Measurements from ENCODE around the gene NUP58.

Gene NUP58

GRCh38 chr13:25291691-25292090 lies 9.7 kb upstream of the NUP58 start:
- H3K27me3 ChIP-seq (replicated peaks; ENCODE audit: control insufficient read depth, insufficient read depth, low read length): no peaks in the 10 kb centered on the region
- H3K4me3 ChIP-seq (replicated peaks; ENCODE audit: low read depth, low read length): no peak overlapping the region
- TF ChIP-seq CTCF (IDR thresholded peaks at IDR 0.05; ENCODE audit: insufficient read depth, low read length, poor library complexity, severe bottlenecking): no peak
- H3K36me3 ChIP-seq (ENCODE audit: control insufficient read depth, insufficient read depth, low read length): no peaks in the 10 kb centered on the region
- no peak for DNase-seq (ENCODE audit: extremely low read depth, insufficient read length)

DNA sequence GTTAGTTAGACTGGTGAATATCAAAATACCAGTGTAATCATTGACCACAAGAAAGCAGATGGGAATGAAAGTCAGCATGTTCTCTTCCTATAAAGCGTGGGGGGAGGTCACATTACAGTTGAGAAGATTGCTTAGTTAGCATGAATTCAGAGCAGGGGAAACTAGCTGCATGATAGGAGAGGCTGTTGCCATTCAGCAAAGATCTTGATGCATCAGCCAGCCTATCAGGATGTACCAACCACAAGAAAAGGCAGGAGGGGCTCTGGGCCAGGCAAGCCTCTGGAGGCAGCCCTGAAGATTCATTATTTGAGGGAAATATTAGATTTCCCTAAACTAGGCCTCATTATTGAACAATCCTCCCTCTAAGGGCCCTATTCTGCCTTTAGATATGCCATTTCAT lies 9.1 kb upstream of the NUP58 start:
- no peak for DNase-seq (ENCODE audit: extremely low read depth, insufficient read length)
- Histone ChIP-seq H3K4me3 (replicated peaks; ENCODE audit: low read depth, low read length) (no peak overlapping the region), H3K27me3 (replicated peaks; ENCODE audit: control insufficient read depth, insufficient read depth, low read length) (no peaks in the 10 kb centered on the region), H3K36me3 (ENCODE audit: control insufficient read depth, insufficient read depth, low read length) (no peaks in the 10 kb centered on the region)
- no peak for TF ChIP-seq CTCF (IDR thresholded peaks at IDR 0.05; ENCODE audit: insufficient read depth, low read length, poor library complexity, severe bottlenecking)

DNA sequence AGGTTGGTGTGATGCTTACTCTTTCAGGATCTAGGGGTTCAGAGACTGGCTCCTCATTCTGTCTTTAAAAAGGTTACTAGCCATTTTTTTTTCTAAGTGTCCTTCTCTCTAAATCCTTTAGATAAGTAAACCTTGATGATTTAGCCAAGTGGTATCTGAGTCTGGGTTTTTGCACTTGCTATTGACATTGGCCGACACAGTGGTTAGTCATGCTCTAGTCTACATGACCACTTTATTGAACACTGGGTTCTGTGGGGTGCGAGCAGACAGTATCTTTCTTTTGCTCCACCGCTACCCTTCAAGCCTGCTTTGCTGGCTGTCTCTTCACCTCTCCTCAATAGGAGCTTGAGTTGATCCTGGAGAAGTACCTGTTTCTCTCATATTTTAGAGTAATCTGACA lies 6.2 kb upstream of the NUP58 start:
- DNase-seq (ENCODE audit: extremely low read depth, insufficient read length): no peak
- TF ChIP-seq CTCF (IDR thresholded peaks at IDR 0.05; ENCODE audit: insufficient read depth, low read length, poor library complexity, severe bottlenecking): no peak
- Histone ChIP-seq H3K4me3 (replicated peaks; ENCODE audit: low read depth, low read length) (no peak overlapping the region), H3K36me3 (ENCODE audit: control insufficient read depth, insufficient read depth, low read length) (no peaks in the 10 kb centered on the region), H3K27me3 (replicated peaks; ENCODE audit: control insufficient read depth, insufficient read depth, low read length) (no peaks in the 10 kb centered on the region)

GRCh38 chr13:25295701-25296100 lies 5.7 kb upstream of the NUP58 start:
- no peak for TF ChIP-seq CTCF (IDR thresholded peaks at IDR 0.05; ENCODE audit: insufficient read depth, low read length, poor library complexity, severe bottlenecking)
- DNase-seq (ENCODE audit: extremely low read depth, insufficient read length): no peak

GRCh38 chr13:25300861-25301346 lies 521 bp upstream of the NUP58 start:
- peaks cover 4% of the 10 kb centered on the region for H3K36me3 ChIP-seq (ENCODE audit: control insufficient read depth, insufficient read depth, low read length)
- H3K27me3 ChIP-seq (replicated peaks; ENCODE audit: control insufficient read depth, insufficient read depth, low read length): no peaks in the 10 kb centered on the region
- TF ChIP-seq CTCF (IDR thresholded peaks at IDR 0.05; ENCODE audit: insufficient read depth, low read length, poor library complexity, severe bottlenecking): no peak
- peak; percentile 51 for DNase-seq (ENCODE audit: extremely low read depth, insufficient read length)
- peak overlapping the region; percentile 89 for H3K4me3 ChIP-seq (replicated peaks; ENCODE audit: low read depth, low read length)

More at GRCh38 chr13:25295701-25296100, 5.7 kb upstream of the NUP58 start:
- no peaks in the 10 kb centered on the region for H3K36me3 ChIP-seq (ENCODE audit: control insufficient read depth, insufficient read depth, low read length)
- H3K27me3 ChIP-seq (replicated peaks; ENCODE audit: control insufficient read depth, insufficient read depth, low read length): no peaks in the 10 kb centered on the region
- no peak overlapping the region for H3K4me3 ChIP-seq (replicated peaks; ENCODE audit: low read depth, low read length)

- peaks cover 4% of the 10 kb centered on the region for H3K36me3 ChIP-seq (ENCODE audit: control insufficient read depth, insufficient read depth, low read length)
- no peaks in the 10 kb centered on the region for H3K27me3 ChIP-seq (replicated peaks; ENCODE audit: control insufficient read depth, insufficient read depth, low read length)
- TF ChIP-seq CTCF (IDR thresholded peaks at IDR 0.05; ENCODE audit: insufficient read depth, low read length, poor library complexity, severe bottlenecking): no peak
- H3K4me3 ChIP-seq (replicated peaks; ENCODE audit: low read depth, low read length): peak overlapping the region; percentile 89
- no peak for DNase-seq (ENCODE audit: extremely low read depth, insufficient read length)
Observed at GRCh38 chr13:25302121-25302520, 696 bp downstream of the NUP58 start.
